Measurements from ENCODE around the gene VAMP5. TPM values are rescaled to one million over a fixed set of nuclear protein-coding genes. Genes with fewer than 3 reads are reported as not detected.

Gene VAMP5
- total and polyA plus RNA-seq, 2 donors (not counting 3 experiments of a cell fraction or from before 2014, with no cell fraction given), result 186 to 624 TPM

GRCh38 chr2:85588645-85589044 is 4.4 kb downstream of the VAMP5 start:
- Histone ChIP-seq H3K27ac (ENCODE audit: insufficient read depth, low read depth, low read length) (peak overlapping the region; percentile 94), H3K4me1 (ENCODE audit: control insufficient read depth, extremely low read depth, insufficient read depth, low read length) (peaks cover 66% of the 10 kb centered on the region), H3K79me2 (ENCODE audit: control insufficient read depth, insufficient read depth, low read length) (peaks cover 28% of the 10 kb centered on the region), H2AFZ (ENCODE audit: low read depth, low read length) (no peak overlapping the region), H3K9me1 (replicated peaks; ENCODE audit: control insufficient read depth, extremely low read depth, insufficient read depth, low read length) (no peaks in the 10 kb centered on the region), H4K20me1 (replicated peaks; ENCODE audit: control insufficient read depth, extremely low read depth, insufficient read depth, low read length) (no peaks in the 10 kb centered on the region), H3K4me2 (ENCODE audit: insufficient read depth, low read length) (no peak overlapping the region), H3K4me3 (replicated peaks in 1 of 3; ENCODE audit: insufficient read depth in 1 of 3, low read depth in 1 of 3, low read length in 3 of 3) (no peak overlapping the region), H3K9ac (replicated peaks; ENCODE audit: extremely low read depth, insufficient read depth, low read length) (no peak overlapping the region), H3K36me3 (ENCODE audit: control insufficient read depth in 2 of 2, extremely low read depth in 1 of 2, insufficient read depth in 2 of 2, low read length in 2 of 2) (peaks cover 0 to 10% of the 10 kb centered on the region in 2 experiments), H3K27me3 (ENCODE audit: control insufficient read depth in 2 of 2, insufficient read depth in 2 of 2, low read length in 2 of 2) (no peaks in the 10 kb centered on the region), H3K9me3 (replicated peaks; ENCODE audit: control insufficient read depth, insufficient read depth, low read length) (no peaks in the 10 kb centered on the region)
- no peak for FAIRE-seq
- POLR2A ChIA-PET, result no interaction called here
- intact Hi-C loops (cut with micrococcal nuclease) (no loop called here), dilution Hi-C loops (cut with MboI; ENCODE audit: extremely low pct_ligation_motif_present, low sequenced_read_pairs) (no loop called here)
- DNase-seq (ENCODE audit: low read depth, low spot score), result no peak
- TF ChIP-seq GATA2 (IDR thresholded peaks at IDR 0.05; ENCODE audit: insufficient read depth, insufficient read length, low read depth, low read length) (no peak), JUN (IDR thresholded peaks at IDR 0.05; ENCODE audit: borderline replicate concordance, insufficient read depth, insufficient read length, low read depth) (no peak), CTCF (IDR thresholded peaks at IDR 0.05; ENCODE audit: extremely low read depth in 1 of 2, insufficient read depth in 1 of 2, low read depth in 1 of 2, low read length in 2 of 2) (no peak), EZH2 (IDR thresholded peaks at IDR 0.05; ENCODE audit: borderline replicate concordance, low read depth, low read length, severe bottlenecking) (no peak), MYC (IDR thresholded peaks at IDR 0.05; ENCODE audit: low read depth, low read length) (no peak), POLR2A (IDR thresholded peaks at IDR 0.05; ENCODE audit: low read depth, low read length) (no peak), FOS (IDR thresholded peaks at IDR 0.05; ENCODE audit: borderline replicate concordance, insufficient read depth, low read length) (no peak), POLR2AphosphoS5 (IDR thresholded peaks at IDR 0.05; ENCODE audit: insufficient read depth, low read depth, low read length) (no peak), MAX (IDR thresholded peaks at IDR 0.05; ENCODE audit: insufficient read depth, insufficient read length) (no peak)
- CTCF ChIA-PET, result no interaction called here
- BruUV-seq (replicated peaks), result no TSS peak
